RPMI7951 (cell line): ENCODE results near the gene YBEY. TPM values are rescaled to one million over a fixed set of nuclear protein-coding genes. Genes with fewer than 3 reads are reported as not detected.

ENCODE experiments used
- DNase-seq: peaks from one replicate; pipeline ENCODE4 v3.0.0-alpha.2; 2012; ENCODE audit warnings: low read depth
- total RNA-seq: library from RNA; depleted of rRNA; stranded (reverse); fragments of >200 nt; shearing (Covaris generic); gene quantifications from 2 replicates; pipeline ENCODE4 v1.2.3, GENCODE V29; 2014

The YBEY gene
- total RNA-seq, 1 experiment from 2014 or later, result 9.9 TPM

DNA sequence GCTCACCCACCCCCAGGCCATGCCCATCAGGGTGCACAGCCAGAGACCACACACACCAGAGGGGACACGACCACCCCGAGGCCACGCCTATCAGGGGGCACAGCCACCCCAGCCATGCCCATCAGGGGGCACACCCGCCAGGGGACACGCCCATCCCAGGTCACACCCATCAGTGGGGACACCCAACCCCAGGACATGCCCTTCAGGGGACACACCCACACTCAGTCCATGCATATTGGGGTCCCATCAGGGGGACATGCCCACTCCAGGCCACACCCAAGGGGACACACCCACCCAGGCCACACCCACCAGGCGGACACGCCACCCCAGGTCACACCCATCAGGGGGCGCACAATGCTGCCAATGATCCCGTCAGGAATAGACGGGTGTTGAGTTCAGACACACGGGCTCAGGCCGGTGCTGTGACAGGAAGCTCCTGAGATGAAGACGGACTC, 21.4 kb upstream of the YBEY start:
- DNase-seq, result no peak

DNA sequence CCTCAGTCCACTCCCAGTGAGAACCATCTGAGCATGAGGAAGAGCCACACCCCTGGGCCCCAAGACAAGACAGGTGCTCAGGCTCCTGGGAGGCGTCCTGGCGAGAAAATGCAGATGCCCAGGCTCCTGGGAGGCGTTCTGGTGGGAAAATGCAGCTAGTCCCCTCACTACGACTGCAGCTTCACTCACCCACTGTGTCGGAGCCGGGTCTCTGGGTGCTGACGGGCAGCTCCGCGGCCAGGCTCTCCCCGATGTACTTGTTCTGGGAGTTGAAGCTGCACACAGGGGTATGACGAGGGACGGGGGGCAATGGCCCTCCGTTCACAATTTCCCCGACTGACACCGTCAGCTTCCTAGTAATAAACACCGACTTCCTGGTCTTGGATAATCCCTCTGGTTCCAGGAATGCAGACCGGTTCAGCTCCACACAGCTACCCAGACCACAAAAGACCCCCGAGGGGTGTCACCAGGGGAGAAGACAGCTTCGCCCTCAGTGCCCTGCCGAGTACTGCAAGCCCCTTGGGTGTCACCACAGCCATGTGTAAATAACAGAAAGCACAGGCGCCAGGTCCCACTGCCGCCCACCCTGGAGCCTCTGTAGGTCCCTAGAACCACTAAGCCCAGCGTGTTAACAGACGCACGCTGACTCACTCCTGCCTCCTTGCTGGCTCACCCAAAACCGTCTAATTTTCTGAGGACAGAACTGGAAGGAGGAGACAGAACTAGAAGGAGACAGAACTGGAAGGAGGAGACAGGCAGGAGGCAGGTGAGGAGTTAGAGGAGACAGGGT, 20.2 kb upstream of the YBEY start:
- DNase-seq, result no peak

DNA sequence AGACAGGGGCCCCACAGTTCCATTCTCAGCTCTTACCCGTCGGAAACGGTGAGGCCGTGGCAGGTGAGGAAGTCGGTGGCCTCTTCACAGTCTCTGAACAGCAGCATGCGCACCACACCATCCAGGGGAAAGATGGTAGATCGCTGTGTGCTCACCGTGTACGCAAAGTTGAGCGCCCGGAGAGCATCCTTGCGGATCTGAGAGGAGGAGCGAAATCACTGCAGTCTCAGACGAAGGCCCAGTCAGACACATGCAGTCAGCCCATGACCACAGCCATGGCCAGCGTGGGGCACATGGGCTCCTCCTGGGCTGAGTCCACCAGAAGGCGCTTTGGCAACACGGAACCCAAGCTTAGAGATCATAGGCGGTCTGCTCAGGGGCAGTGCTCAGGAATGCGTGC, 19.2 kb upstream of the YBEY start:
- no peak for DNase-seq

DNA sequence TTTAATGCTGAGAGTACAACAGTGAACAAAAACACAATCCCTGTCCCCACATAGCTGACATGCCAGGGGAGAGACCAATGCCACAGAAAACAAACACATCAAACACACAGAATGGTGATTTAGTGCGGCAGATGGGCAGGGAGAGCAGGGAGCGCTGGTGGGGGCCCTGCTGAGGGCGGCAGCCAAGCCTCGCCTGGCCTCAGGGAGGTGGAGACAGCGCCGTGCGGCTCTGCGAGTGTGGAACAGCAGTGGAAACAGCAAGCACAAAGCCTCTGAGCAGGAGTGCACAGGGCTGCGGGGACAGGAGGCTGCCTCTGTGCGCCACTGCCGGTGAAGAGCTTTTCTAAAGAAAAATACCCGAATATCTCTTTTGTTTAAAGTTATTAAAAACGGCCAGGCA, 17.8 kb upstream of the YBEY start:
- no peak for DNase-seq

DNA sequence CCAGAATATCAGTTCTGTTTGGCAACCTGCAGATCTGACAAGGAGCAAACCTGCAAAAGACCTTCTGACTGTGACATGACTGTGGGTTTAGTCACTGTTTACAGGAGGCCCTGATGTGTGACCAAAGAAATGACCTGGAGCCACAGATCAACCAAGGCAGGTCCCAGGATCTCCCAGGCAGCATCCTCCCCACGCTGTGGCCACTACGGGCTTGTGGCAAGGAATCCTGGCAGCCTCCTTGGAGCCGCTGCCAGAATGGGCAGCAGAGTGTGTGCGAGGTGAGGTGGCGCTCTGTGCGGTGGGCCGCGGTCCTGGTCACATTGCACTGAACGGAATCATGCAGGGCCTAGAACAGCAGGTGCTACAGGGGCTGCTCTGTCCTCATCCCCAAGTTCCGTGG, 16.7 kb upstream of the YBEY start:
- DNase-seq, result no peak

DNA sequence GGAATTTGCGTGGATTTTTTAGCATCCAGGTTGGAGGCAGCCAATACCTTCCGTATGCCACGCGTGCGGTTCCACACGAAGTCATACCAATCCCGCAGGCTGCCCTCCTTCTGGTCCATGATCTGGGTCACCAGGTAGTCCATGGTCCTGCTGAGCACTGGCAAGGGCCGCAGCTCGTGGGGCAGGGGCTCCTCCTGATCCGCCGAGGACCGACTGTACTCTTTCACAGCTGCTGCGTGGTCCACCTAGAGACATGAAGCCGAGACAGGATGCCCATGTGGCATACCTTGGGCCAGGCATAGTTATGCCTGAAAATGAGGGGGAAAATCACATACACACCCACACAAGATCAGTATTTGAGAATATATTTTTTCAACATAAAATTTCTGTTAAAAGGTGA, 12.8 kb upstream of the YBEY start:
- no peak for DNase-seq

DNA sequence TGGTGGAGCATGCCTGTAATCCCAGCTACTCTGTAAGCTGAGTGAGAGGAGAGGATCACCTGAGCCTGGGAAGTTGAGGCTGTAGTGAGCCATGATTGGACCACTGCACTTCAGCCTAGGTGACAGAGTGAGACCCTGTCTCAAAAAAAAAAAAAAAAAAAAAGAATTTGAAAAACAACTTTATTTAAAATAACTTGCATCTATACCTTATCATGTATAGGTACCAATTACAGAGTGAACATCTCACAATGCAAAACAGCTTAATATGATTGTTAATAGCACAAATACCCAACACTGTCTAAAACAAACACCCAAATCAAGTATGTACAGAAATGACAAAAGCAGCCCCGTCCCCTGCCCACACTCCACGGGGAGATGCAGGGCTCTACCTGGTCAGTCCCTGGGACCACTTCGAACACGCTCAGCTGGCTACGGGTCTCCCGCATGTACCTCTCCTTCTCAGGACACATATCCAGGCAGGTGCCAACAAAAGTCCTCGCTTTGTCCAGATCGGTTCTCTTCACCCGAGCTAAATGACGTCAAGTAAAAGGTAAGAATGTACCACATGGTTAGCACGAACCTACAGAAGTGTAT, 11.2 kb upstream of the YBEY start:
- DNase-seq, result no peak

DNA sequence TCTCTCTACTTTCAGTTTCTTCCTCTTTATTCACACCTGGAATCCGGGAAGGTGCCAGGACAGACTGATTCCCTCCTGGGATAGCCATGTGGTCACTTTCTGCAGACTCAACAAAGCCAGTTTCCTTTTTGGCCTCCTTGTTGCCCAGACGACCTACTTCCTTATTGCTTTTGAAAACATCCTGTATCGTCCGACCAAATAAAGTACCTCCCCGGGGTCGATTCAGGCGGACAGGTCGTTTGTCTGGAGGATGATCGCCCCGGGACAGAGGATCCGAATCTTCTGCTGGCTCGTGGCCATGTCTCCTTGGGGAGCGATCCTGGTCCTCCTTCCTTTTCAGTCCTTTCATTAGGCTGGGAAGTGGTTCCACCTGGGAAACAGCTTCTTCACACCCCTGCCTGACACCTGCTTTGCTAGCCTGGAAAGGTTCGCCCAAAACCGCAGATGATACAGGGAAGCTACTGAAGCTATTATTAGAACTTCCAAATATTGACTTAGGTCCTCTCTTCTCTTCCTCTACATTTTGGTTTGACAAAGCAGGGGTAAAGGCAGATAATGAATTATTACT, 2.0 kb upstream of the YBEY start:
- DNase-seq, result no peak

DNA sequence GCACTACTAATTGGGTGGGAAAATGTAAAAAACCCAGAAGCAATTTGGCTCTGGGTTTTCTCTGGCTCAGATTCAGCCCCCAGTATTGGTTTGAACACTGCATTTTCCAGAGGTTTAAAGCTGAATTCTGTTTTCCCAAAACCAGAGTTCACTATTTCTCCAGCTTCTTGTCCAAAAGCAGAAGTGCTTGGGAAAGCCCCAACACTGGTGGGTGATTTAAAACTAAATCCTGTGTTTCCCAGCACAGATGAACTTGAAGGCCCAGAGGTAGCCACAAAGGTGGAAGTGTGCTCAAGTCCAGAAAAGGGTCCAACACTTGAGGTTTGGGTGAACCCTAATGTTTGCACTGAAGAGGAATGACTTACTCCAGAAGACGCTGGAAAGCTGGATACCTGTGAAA, 1.4 kb upstream of the YBEY start:
- no peak for DNase-seq

DNA sequence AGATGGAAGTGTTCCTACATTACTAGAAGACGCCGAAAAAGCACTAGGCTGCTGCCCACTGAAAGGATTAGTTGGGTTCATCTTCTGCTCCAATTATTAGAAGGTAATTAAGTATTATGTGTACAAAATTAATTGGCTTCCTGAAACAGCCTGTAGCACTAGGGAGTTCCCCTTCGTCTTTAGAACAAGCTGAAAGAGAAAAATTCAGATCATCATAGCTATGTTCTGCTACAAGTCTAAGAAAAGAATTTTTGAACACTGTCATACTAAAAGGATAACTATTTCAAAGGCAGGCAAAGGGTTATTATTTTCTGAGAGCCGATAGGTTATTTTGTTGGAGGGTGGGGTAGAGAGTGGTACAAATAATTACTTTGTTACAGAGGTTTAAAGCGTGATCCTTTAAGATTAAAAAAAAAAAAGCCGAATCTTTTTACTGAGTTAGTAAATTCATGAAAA, 908 bp upstream of the YBEY start, which contains the start of gene MCM3AP:
Gene MCM3AP, minus strand, starts transcription at position 406 of the 456 bp plus-strand sequence. Its CDS starts 325 bp downstream, at position 81.
- no peak for DNase-seq

DNA sequence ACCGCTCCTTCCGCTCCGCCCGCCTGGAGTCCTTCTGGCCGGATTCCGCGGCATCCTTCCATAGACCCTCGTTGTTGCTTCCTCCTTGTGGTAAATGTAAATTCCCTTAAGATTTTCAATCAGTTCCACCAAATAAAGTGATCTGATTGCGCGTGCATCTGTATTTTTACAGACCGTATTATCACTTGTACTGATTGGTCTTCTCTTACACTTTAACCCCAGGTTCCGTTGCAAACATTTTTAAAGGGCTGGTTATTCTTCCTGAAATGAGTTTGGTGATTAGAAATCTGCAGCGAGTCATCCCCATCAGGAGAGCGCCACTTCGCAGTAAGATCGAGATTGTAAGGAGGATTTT, 483 bp downstream of the YBEY start:
- DNase-seq, result peak; percentile 80

DNA sequence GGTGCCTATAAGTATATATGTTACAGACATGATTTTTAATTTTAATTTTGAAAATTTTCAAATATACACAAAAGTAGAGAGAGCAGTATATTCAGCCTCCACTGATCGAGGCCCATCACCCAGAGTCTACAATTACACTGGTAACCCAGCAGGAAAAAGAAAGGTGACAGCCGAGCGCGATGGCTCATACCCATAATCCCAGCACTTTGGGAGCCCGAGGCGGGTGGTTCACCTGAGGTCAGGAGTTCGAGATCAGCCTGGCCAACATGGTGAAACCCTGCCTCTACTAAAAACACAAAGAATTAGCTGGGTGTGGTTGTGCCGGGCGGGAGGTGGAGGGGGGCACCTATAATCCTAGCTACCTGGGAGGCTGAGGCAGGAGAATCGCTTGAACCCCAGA, 1.4 kb downstream of the YBEY start:
- DNase-seq, result no peak

DNA sequence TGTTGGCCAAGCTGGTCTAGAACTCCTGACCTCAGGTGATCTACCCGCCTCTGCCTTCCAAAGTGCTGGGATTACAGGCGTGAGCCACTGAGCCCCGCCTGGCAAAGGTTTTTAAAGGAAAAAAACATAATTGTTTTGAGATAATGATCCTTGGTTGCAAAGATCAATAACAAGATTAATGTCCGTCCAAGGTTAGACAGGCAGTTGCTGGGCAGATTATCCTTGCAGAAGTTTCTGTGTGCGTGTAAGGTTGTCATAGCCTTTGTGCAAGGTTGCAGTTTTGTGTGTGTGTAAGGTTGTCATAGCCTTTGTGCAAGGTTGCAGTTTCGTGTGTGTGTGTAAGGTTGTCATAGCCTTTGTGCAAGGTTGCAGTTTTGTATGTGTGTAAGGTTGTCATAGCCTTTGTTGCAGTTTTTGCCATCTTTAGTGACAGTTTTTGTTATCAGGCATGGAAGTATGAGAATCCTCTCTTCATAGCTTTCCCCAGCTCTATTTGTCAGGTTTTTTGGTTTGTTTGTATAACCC, 3.6 kb downstream of the YBEY start:
- no peak for DNase-seq

DNA sequence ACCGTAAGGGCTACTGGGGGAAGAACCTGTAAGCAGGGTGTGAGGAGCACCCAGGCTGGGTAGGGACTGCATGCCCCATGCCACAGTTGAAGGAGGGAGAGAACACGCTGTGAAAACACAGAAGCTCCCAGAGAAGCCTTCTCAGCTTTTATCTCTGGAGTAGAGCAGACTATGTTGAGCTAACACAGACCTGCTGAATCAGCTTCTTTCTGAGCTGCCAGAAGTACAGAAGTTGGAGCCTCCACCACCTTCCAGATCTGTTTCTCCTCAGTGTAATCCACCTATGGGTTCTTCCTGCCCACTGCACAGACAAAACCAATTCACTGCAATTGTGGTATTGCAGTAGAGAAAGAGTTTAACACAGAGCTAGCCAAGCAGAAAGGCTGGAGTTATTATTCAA, 5.4 kb downstream of the YBEY start:
- no peak for DNase-seq

DNA sequence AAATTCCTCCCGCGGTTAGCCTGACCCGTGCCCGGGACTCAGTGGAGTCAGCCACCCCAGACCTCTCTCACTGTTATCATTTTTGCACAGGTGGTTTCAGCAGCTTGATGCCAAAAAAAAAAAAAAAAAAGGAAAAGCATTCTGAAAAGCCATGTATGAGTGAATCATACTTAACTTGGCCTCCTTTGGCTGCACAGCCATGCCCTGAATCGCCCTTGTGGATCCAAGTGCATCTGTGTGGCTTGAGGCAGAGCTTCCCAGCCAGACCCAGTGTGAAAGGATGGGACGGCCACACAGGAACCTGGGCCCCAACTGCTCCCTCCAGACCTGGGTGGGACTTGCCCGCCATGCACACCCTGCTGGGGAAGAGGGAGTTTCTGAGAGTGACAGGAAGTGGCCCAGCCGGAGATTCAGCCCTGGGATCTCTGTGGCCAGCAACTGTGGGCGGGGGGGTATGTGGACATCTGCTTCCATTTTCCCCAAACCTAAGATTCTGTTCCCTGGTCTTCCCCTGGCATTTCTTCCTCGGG, 8.6 kb downstream of the YBEY start:
- peak; percentile 84 for DNase-seq

DNA sequence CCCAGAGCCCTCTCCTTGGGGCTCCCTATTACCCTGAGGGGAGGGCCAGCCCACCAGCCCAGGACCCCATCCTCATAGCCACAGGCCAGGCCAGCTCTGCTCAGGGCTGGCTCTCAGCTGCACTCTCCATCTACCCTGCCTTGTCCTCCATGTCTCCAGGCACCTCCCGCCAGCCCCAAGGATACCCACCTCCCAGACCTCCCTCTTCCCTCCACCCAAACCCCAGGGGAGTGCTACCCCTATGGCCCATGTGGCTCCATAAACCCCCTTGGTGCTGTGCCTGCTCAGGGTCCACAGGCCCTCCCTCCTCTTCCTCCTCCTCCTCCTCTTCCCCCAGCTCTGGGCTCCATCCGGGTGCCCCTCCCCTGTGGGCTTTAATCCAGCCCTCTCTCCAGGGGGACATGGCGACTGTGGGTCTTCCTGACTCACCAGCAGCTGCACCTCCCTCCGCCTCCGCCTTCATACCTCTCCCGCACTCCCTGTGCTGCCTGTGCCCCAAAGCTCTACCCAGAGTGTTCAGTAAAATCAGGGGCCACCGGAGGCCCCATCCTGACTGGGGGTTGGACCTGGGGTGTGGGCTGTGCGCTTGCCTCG, 9.1 kb downstream of the YBEY start:
- DNase-seq, result peak; percentile 77

DNA sequence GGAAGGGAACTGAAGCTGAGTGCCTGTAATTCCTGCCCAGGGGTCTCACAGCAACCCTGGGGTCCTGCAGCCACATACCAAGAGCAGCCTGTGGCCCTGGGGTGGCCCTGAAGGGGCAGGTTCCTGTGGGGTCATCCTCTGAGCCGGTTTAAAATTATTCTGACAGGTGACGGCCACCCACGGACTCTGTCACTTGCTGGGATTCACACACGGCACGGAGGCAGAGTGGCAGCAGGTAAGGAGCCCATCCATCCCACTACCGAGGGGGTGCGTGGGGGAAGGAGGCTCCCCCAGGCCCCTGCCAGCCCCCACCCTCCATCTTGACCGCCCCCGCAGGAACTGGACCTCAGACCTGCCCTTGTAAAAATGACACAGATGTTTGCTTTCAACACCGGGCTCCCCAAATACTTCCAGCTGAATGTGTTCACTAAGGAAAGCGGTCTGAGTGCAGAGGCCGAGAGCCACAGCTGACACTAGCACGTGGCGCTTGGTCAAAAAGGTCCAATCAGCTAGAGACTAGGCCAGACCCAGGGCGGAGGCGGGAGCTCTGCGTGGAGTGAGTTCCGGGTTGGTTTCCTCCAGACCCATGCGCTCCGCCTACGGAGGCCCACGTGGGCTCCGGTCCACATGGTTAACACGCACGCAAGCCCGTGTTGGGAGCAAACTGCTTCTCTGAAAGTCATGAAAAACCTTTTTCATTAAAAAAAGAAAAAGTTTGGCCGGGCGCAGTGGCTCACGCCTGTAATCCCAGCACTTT, 10.0 kb downstream of the YBEY start:
- peak; percentile 79 for DNase-seq

DNA sequence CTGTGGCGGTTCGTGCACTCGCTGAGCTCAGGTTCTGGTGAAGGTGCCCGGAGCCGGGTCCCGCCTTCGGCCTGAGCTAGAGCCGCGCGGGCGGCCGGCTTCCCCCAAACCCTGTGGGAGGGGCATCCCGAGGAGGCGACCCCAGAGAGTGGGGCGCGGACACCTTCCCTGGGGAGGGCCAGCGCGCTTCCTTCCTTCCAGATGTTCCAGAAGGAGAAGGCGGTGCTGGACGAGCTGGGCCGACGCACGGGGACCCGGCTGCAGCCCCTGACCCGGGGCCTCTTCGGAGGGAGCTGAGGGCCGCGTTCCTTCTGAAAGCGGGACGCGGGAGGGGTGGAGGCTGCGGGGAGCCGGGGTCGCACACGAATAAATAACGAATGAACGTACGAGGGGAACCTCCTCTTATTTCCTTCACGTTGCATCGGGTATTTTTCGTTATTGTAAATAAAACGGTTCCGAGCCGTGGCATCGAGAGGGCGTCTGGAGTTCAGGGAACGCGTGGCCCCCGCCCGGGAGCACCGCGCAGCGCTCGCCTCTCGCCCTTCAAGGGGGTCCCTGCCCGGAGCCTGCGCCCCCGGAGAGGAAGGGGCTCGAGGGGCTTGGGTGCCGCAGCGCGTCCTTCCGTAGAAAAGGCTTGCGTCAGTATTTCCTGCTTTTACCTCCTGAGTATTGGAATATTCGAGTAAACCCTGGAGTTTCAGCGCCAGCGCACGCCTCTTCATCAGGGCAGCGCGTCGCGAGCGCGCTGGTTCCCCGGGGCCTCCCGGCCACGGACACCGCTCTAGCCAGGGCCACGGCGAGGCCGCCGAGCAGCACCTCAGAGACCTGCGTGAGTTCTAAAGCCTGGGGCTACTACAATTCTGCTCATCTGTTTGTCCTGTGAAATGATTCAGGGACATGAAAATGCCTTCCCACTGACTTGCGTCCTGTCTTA, 11.5 kb downstream of the YBEY start:
- DNase-seq, result peak; percentile 32

DNA sequence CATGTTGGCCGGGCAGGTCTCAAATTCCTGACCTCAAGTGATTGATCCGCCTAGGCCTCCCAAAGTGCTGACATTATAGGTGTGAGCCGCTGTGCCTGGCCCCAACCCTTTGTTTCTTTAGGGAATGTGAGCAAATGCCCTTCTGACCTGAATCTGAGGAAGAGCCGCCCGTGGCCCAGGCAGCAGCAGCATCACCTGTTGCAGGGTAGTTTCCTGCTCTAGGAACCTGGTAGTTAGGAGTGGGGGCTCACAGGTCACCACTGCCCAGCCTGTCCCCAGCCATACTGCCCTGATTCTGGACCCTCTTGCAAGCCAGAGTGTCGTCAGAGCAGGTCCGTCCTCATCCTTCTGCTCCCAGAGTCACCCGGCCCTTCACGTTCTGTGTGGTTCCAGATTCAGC, 13.0 kb downstream of the YBEY start:
- no peak for DNase-seq

DNA sequence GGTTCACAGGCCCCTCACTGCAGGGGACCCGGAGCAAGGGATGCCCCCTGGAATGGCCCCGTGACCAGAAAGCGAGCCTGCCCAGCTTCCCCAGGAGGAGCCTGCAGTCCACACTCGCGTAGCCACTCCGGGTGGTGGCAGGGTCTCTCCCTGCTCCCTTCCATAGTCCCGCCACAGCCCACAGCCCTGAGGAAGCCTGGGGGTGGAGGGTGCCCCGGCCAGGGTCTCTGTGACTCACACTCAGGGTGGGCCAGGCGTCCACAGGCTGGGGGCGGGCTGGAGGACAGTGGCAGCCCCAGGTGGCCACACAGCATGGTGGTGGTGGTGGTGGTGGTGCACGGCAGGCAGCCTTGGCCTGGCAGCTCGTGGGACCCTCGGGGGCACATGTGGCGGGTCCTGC, 15.6 kb downstream of the YBEY start:
- no peak for DNase-seq
